ENCODE results near the gene IGF1R. TPM values are rescaled to one million over a fixed set of nuclear protein-coding genes. Genes with fewer than 3 reads are reported as not detected.

Gene IGF1R
- total and polyA plus RNA-seq, 7 donors: 1.2 to 130 (median 39.6) TPM

DNA sequence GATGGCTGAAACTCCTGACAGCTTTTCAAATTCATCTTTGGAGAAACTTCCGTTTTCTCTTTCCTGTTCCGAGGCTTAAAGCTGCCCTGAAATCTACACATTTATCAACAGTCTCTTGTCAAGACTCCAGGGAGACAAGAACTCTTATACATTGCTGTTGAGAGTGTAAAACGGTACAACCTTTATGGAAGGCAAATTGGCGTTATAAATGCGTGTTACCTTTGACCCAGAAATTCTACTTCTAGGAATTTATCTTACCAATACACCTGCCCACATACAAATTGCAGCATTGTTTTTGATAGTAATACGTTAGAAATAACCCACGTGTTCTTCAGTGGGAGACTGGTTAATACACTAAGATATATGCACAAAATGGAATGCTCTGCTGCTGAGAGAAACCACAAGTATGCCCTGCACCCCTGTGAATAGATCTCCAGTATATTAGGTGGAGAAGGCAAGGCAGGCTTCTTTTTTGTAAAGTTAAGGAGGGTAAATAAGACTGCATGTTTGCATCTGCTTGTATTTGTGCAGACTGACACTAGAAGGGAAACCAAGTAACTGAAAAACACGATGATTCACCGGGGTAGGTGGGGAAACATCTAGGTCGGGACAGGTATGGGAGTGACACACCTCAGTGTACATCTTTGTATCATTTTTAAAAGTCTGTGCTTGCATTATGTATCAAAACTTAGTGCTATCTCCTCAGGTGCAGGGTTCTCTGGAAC is 97.5 kb downstream of the IGF1R start:
- peaks cover 0 to 56% (median 43%) of the 10 kb centered on the region in 4 donors for H3K4me1 ChIP-seq
- no peak overlapping the region for H3K27ac ChIP-seq
- intact Hi-C loops (cut with DNase I): no loop called here
- DNase-seq: no peak
- H3K27me3 ChIP-seq: no peaks in the 10 kb centered on the region
- TF ChIP-seq EP300 (IDR thresholded peaks at IDR 0.05) (no peak), POLR2A (IDR thresholded peaks at IDR 0.05) (no peak)
- 17 to 45% methylated on average over 10 of the region's 10 CpGs for WGBS, 2 donors
- H3K4me3 ChIP-seq: no peak overlapping the region
- H3K36me3 ChIP-seq: no peaks in the 10 kb centered on the region
- no peaks in the 10 kb centered on the region for H3K9me3 ChIP-seq

DNA sequence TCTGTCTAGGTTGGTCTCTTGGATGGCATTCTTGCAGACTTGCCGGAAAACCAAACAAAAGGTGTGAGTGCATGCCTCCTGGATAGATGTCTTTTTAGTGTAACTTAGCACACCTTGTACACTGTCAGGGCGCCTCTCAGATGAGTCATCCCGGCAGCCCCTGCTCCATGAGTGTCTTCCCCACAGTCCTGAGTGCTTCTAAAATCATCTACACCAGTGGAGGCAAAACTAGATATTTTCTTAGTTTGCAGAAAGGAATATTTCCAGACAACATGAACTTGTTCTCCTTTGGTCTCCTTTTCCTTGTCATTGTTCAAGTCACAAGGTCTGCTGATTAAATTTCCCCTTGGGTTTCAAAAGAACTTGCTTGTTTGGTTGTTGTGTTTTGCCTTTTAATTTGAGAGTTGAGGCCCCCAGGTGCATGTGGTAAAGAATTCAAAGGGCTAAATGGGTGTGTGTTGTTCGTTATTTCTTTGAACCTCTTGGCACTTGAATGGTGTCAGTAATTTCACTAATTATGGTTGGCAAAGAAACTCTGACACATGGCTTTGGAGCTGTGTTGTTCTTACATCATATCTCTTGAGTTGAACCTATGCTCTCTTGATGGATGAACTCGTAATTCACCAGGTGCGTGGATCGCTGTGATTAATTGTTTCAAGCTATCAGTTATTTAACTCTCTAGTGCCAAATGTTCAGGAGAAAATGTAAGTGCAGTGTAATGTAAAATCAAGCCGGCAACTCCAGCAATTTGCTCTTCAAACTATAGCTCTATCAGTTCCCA is 98.2 kb downstream of the IGF1R start:
- WGBS, 2 donors: 27 to 73% methylated on average over 8 of the region's 8 CpGs
- Histone ChIP-seq H3K36me3 (no peaks in the 10 kb centered on the region), H3K9me3 (no peaks in the 10 kb centered on the region), H3K27ac (no peak overlapping the region), H3K27me3 (no peaks in the 10 kb centered on the region), H3K4me1 (peaks cover 0 to 56% (median 46%) of the 10 kb centered on the region in 4 donors), H3K4me3 (no peak overlapping the region)
- TF ChIP-seq POLR2AphosphoS5 (IDR thresholded peaks at IDR 0.05) (no peak), POLR2A (IDR thresholded peaks at IDR 0.05) (no peak), EP300 (IDR thresholded peaks at IDR 0.05) (no peak)
- TF ChIP-seq, protein P1, sequence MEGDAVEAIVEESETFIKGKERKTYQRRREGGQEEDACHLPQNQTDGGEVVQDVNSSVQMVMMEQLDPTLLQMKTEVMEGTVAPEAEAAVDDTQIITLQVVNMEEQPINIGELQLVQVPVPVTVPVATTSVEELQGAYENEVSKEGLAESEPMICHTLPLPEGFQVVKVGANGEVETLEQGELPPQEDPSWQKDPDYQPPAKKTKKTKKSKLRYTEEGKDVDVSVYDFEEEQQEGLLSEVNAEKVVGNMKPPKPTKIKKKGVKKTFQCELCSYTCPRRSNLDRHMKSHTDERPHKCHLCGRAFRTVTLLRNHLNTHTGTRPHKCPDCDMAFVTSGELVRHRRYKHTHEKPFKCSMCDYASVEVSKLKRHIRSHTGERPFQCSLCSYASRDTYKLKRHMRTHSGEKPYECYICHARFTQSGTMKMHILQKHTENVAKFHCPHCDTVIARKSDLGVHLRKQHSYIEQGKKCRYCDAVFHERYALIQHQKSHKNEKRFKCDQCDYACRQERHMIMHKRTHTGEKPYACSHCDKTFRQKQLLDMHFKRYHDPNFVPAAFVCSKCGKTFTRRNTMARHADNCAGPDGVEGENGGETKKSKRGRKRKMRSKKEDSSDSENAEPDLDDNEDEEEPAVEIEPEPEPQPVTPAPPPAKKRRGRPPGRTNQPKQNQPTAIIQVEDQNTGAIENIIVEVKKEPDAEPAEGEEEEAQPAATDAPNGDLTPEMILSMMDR (IDR thresholded peaks at IDR 0.05): no peak
- intact Hi-C loops (cut with DNase I): no loop called here
- no peak for DNase-seq

DNA sequence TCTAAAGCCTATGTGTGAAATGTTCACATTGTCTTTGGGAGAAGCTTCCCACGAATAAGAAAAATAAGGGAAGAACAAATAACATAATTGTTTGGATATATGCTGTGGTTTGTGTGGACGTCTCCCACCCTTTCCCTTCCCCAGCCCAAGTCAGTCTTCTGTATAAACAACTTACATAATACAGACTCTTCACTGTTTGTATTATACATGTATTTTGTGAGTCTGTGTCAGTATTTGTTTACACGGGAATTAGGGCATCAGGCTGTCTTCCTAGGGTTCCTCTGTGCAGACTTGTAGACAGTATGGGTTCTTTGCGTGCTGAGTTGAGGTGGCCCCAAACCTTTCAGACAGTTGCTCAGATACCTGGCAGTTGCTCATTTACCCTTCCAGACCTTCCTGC is 103.4 kb downstream of the IGF1R start:
- TF ChIP-seq POLR2AphosphoS5 (IDR thresholded peaks at IDR 0.05) (no peak), EP300 (IDR thresholded peaks at IDR 0.05) (no peak), POLR2A (IDR thresholded peaks at IDR 0.05) (no peak)
- TF ChIP-seq, protein P1 (IDR thresholded peaks at IDR 0.05): no peak

DNA sequence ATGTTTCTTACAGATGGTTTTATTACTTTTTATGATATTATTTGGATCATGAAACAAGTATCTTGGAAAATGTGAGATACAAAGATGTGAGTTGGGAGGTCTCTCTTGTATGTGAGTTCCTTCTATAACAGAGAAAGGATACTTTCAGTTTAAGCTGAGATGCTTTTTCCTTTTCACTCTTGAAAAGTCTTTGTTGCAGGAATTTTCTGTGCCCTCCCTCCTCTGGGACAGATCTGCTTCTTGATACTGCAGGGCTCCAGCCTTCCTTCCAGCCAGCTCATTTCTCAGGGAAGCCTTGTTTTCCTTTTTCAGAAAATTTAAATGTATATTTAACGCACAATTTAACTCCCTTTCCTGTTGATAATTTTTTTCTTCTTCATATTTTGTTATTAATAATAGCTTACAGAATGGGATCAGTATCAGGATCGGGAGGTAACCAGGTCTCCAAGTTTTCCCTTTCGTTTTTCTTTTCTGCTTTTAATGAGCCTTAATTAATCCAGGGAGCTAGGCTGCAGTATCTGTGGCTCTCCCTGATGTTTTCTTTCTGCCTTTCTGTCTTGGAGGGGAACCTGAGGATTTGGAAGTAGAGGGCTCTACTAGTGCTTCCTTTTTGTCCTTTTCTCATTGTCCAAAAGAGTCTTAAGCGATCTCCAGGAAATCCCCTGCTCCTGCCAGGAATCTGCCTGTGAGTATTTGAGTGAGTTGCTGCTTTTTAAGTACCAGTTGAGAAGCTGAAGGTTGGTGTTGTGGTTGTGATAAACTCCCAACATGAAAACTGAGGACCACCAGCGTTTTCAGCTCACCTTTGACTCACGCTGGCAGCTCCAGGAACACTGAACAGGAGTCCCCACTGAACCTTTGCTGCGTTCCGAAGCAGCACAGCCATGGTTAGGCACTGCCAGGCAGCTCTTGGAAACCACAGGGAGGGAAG is 105.7 kb downstream of the IGF1R start:
- Histone ChIP-seq H3K36me3 (no peaks in the 10 kb centered on the region), H3K4me1 (peaks cover 0 to 60% (median 41%) of the 10 kb centered on the region in 4 donors), H3K27ac (peak overlapping the region in 3 of 4 donors; percentile 44 to 62 (median 53)), H3K4me3 (peak overlapping the region in 3 of 4 donors; percentile 29 to 33 (median 29)), H3K27me3 (no peaks in the 10 kb centered on the region), H3K9me3 (no peaks in the 10 kb centered on the region)
- no peak for DNase-seq
- intact Hi-C loops (cut with DNase I): no loop called here
- WGBS, 2 donors: 62 to 74% methylated on average over 8 of the region's 8 CpGs
- TF ChIP-seq POLR2AphosphoS5 (IDR thresholded peaks at IDR 0.05): no peak
- TF ChIP-seq POLR2A (IDR thresholded peaks at IDR 0.05): no peak
- TF ChIP-seq, protein P1 (IDR thresholded peaks at IDR 0.05): no peak
- TF ChIP-seq EP300 (IDR thresholded peaks at IDR 0.05): no peak

More for the DNA sequence above, 103.4 kb downstream of the IGF1R start:
- Histone ChIP-seq H3K27ac (peak overlapping the region in 2 of 4 donors; percentile 7 to 23), H3K9me3 (no peaks in the 10 kb centered on the region), H3K27me3 (no peaks in the 10 kb centered on the region), H3K36me3 (no peaks in the 10 kb centered on the region), H3K4me1 (peaks cover 0 to 46% (median 34%) of the 10 kb centered on the region in 4 donors), H3K4me3 (no peak overlapping the region)
- 68 to 83% methylated on average over 4 of the region's 4 CpGs for WGBS, 2 donors
- no peak for DNase-seq
- intact Hi-C loops (cut with DNase I): no loop called here
